Globus pallidus (tissue), 1 donor: Measurements from ENCODE around the gene HHAT.

Experiments
- DNase-seq: peaks from one replicate; pipeline ENCODE4 v3.0.0-alpha.2; 2015; ENCODE audit warnings: low spot score

HHAT gene

GRCh38 chr1:210483821-210484220, 155.1 kb downstream of the HHAT start:
- DNase-seq = no peak

DNA sequence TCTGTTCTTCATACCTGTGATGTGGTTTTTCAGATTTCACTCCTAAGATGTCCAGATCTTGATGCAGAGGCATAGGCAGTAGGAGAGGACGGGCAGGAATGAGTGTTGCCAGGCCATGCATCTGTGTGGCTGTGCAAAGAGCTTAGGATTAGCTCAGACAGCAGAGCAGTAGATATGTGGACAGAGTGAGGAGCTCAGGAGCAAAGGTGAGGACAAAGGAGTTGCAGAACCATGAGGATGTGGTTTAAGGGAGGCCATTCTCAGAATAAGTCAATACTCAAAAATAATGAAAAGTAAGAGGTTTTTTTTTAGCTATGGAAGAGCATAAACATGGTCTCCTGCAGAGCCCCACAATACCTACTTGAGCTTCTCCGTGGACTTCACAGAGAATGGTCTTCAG, 158.3 kb downstream of the HHAT start:
- no peak for DNase-seq

DNA sequence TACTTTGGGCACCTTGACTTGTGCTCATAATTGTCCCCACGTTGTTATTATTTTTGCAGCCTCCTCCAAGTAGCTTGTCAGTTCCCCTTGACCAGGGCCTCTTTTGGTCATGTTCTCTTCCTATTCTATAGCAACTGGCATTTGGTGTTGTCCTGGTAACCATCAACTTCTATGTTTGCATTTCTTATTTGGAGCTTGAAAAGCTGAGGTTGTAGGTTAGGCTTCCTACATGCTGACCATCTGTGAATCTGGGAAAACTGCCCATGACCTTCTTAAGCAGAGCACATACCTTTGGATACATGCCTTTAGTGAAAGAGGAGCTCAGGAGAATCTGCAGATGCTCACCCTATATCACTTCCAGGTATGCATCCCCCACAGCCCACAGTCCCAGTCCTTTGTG, 160.8 kb downstream of the HHAT start:
- no peak for DNase-seq

DNA sequence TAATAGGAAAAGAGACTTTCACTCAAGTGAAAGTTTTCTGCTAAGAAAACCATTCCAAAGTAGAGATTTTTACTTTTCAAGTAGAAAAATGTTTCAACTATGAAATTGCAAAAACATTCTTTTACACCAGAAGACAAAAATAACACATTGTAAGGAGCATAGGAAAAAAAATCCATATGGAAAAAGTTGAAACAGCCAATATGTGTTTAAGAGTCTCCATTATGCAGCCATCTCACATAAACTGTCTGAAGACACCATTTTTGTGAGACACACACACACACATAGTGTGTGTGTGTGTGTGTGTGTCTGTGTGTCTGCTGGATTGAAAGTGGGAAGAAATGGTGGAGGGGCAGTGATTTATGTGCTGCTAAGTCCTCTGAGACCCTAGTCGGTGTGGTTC, 162.1 kb downstream of the HHAT start:
- DNase-seq = no peak

DNA sequence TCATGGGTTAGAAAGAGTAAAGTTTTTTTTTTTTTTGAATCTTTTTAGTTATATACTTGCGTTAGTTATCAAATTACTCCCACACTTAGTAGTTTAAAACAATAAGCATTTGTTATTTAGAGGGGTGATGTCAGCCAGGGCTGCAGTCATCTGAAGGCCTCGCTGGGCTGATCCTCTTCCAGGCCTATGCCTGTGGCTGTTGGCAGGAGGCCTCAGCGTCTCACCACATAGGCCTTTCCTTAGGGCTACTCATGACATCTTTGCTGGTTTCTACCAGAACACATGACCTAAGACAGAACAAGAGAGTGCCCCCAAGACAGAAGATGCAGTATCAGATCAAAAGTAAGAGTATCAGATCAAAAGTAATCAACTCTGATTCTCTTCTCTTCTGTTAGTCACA, 167.4 kb downstream of the HHAT start:
- DNase-seq = peak; percentile 78

GRCh38 chr1:210499956-210500355, 171.3 kb downstream of the HHAT start:
- no peak for DNase-seq

DNA sequence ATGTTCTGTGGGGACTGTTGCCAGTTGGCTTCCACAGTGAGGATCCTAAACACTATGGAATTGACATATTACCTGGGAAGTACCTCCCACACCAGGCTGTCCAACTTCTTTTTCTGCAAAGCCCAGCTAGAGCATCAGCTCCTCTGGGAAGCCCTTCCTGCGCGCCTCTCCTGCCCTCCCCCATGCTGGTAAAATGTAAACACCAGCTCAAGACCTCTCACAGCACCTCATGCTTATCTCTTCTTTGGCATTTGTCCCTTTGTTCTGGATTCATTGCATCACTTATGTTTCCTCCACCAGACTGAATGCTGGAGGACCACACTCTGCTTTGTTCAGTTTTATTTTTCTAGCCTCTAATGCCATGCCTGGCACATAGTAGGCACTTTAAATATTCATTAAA, 172.1 kb downstream of the HHAT start:
- no peak for DNase-seq

- DNase-seq = no peak
Measured at GRCh38 chr1:210504286-210504685, 175.6 kb downstream of the HHAT start.

DNA sequence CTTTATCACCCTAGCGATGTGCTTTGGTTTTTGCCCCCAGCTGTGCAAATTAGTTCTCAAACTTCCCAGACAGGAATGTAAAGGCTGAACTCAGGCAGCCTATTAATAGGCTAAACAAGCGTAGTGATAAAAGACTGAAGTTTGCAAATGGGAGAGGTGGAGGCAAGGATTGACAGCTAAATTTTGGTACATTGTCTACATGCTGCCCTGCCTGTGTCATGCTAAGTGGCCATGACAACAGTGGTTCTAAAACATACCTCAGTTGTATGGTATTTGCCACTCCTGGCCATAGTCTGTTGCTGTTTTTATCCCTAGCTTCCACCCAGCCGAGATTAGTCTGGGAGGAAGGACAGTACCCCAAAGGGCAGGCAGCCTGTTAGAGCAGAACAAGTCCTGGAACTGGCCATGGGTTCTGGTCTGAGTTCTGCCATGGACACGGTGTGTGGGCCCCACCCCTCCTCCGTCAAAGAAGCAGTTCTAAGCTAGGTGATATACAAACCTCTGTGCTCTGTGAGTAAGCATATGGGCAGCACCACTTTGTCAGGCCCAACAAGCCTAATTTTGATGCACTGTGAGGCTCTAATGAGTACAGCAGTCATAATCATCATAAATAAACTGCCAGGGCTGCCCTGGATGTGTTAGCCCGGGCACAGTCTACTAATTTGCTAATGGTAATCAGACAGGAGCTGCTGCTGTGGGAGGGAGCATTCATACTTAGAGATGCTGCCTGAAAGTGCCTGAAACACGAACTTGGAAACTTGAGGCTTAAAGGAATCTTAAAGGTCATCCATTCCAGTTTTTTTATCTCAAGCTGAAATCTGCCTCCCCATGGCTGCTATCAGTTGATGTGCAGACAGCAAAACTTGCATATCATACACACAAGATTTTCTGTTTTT, 177.1 kb downstream of the HHAT start:
- DNase-seq = no peak

GRCh38 chr1:210506689-210507088, 178.0 kb downstream of the HHAT start:
- no peak for DNase-seq

GRCh38 chr1:210516092-210516656, 187.5 kb downstream of the HHAT start:
- DNase-seq = no peak

GRCh38 chr1:210516697-210517459, 188.2 kb downstream of the HHAT start:
- no peak for DNase-seq

DNA sequence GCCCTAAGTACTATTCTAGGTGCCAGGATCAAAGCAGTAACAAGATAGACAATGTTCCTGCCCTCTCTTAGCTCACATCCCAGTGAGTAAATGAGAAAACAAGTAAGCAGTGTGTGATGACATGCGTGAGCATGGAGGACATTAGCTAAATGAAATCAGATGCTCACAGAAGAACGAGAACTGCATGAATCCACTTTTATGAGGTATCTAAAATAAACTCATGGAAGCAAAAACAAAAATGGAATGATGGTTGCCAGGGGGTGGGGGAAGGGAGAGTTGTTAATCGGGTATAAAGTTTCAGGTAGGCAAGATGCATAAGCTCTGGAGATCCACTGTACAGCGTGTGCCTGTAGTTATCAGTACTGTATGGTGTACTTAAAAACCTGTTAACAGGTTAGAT, 195.1 kb downstream of the HHAT start:
- DNase-seq = no peak

DNA sequence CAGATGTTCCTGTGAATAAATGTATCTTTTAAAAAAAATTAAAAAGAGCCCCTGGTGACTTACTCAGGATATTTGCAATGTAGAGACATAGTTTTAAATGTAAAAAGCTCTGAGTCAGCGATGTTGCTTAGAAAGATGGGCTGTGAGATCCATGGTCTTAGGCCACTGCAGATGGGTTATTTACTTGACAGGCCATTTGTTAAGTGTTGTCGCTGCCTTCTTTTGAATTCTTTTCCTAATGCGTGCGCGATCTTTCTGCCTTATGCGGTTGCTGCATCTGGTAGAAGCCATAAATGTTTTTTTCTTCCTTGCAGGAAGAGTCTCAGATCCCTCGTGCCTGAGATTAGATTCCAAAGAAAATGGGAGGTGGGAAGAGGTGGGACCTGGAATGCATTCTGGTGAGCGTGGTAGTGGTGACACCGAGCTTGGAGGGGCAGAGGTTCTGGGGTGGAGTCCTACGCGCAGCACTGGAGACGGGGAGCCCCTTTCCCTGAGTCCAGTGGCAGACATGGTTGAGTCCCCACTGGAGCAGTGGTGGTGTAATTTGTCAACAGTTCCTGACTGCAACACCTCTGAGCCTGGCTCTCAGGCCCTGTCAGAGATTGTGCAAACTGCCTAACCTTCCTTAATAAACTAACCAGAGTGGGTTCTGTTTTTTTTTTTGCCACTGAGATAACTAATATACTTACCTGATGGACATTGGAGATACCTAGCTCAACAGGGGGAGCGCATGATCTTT, 197.2 kb downstream of the HHAT start:
- no peak for DNase-seq

- DNase-seq = no peak
Measured at GRCh38 chr1:210527091-210527490, 198.4 kb downstream of the HHAT start.

GRCh38 chr1:210531475-210532222, 202.9 kb downstream of the HHAT start:
- no peak for DNase-seq

DNA sequence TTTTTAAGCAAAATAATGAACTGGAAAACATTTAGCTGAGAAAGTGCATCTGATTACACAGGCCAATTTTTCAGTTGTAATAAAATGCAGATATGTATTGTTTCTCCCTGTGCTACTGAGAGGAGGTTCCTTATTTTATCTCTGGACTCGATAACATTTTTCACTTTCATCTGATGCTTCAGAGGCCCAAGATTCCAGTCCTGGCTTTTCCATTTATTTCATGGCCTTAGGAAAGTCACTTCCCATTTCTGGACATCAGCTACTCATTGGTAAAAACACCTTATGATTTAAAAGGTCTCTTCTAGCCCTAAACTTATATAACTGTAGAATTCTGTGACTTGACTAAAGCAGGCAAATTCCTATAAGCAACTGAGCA, 203.5 kb downstream of the HHAT start:
- no peak for DNase-seq

DNA sequence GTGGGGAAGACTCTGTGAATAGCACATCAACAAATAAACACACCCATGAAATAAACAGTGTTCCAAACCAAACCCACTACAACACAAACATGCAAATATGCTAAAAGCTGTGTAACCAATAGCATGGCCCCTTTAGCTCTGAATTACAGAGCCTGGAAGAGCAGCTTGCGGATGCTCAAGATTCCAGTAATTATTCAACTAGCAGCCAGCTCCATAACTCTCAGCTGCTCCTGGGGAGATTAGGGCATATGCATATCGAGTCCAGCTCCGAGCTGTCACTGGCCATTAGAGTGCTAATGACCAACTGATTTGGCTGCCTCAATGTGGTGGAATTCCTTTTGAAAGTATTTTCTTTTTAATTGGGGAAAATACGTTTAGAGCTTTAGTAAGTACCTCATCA, 207.1 kb downstream of the HHAT start:
- no peak for DNase-seq

DNA sequence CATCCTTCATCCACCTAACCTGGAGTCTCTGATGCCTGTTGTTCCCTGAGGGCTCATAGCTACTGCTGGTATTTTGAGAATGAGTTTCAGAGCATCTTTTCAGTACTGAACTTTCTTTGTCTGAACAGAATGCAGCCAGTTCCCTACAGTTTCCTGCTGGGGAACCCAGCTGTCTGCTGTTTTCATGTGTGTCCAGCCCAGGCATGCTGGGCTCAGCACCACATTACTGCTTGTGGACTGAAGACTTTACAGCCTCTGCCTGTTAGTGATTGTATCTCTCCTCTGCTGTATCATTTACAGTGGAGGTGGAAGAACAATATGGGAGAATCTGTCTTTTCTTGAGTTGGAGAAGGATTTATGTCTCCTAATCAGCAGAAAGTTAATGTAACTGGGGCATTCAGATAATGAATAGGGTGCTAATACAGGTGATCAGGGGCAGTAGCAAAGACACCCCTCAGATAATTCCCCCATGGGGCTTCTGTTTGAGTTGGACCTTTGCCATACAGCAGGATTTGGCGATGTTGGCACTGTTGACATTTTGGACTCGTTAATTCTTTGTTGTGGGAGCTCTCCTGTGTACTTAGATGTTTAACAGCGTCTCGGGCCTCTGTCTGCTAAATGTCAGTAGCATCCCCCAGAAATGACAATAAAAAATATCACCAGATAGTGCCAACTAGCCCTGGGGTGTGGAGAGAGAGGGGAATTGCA, 207.7 kb downstream of the HHAT start:
- DNase-seq = peak; percentile 20

DNA sequence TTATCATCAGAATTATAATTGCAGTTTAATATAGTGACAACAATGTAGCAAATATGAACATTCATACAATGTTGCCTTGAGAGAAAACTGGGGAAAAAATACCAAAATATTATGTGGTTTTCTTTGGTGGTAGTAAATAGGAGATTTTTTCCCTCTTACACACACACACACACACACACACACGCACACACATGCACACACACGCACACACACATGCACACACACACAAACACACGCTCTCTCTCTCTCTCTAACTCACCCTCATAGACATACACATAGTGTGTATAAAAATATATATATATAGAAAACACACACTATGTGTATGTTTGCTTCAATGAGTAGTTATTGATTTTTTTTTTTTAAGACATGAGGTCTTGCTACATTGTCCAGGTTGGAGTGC, 211.6 kb downstream of the HHAT start:
- DNase-seq = no peak
